Colonic mucosa (tissue), 4 donors: ENCODE data around the gene SUGCT. TPM values are rescaled to one million over a fixed set of nuclear protein-coding genes. Genes with fewer than 3 reads are reported as not detected.

Experiments
- DNase-seq: peaks from one replicate; pipeline ENCODE4 v3.0.0-alpha.2; 2020
- H3K27ac ChIP-seq: fragments of 200-600 bp; one replicate; pipeline ENCODE4 v1.8.0; 2021
- H3K27me3 ChIP-seq: fragments of 200-600 bp; one replicate; pipeline ENCODE4 v1.8.0; 2021
- H3K36me3 ChIP-seq: fragments of 200-600 bp; one replicate; pipeline ENCODE4 v1.8.0; 2021
- H3K4me1 ChIP-seq: fragments of 200-600 bp; one replicate; pipeline ENCODE4 v1.8.0; 2021; ENCODE audit warnings: mild to moderate bottlenecking
- H3K4me3 ChIP-seq: fragments of 200-600 bp; one replicate; pipeline ENCODE4 v1.8.0; 2021
- H3K9ac ChIP-seq, 2 donors: one replicate each; pipeline ENCODE4 v1.7.0; 2013; ENCODE audit warnings: control low read depth in 2 of 2, low read depth in 2 of 2, low read length in 2 of 2
- H3K9me3 ChIP-seq: fragments of 200-600 bp; one replicate; pipeline ENCODE4 v1.8.0; 2021
- CTCF ChIP-seq: fragments of 200-600 bp; IDR thresholded peaks from one replicate; pipeline ENCODE4 v1.8.0; 2022; ENCODE audit warnings: antibody characterized with exemption, mild to moderate bottlenecking
- intact Hi-C: fragments of 100-400 bp; cut with DNase I; formaldehyde crosslinking; loops from one replicate; pipeline ENCODE4 v1.14.1; 2022
- total RNA-seq, 2 donors: library from RNA; stranded (reverse); fragmentation: NEBNext Ultra II Directional in 1 of 2; extraction: Animal tissue kit (Norgen Biotek cat#: 25700) in 1 of 2; gene quantifications; one replicate each; pipeline ENCODE4 v1.2.1, GENCODE V29; 2021
- donor health status: healthy.
- donor health status: DM: no; HTN: no; CAD: no.
- donor health status: DM: no; HTN: no; CAD: no.

The SUGCT gene
- total RNA-seq, 2 donors from 2014 or later: 3.6 to 15.1 TPM

GRCh38 chr7:40455485-40455884 lies 320.7 kb downstream of the SUGCT start:
- no peaks in the 10 kb centered on the region for H3K27me3 ChIP-seq
- H3K27ac ChIP-seq: no peak overlapping the region
- no peaks in the 10 kb centered on the region for H3K9me3 ChIP-seq
- no peaks in the 10 kb centered on the region for H3K4me1 ChIP-seq
- H3K36me3 ChIP-seq: no peaks in the 10 kb centered on the region
- H3K9ac ChIP-seq: no peak overlapping the region
- intact Hi-C loops: no loop called here
- no peak overlapping the region for H3K4me3 ChIP-seq
- no peak for TF ChIP-seq CTCF
- DNase-seq: no peak

GRCh38 chr7:40457776-40458480 lies 323.1 kb downstream of the SUGCT start:
- Histone ChIP-seq H3K27ac (no peak overlapping the region), H3K4me1 (no peaks in the 10 kb centered on the region), H3K27me3 (no peaks in the 10 kb centered on the region), H3K4me3 (no peak overlapping the region), H3K9me3 (no peaks in the 10 kb centered on the region), H3K36me3 (no peaks in the 10 kb centered on the region), H3K9ac (no peak overlapping the region)
- intact Hi-C loops: no loop called here
- TF ChIP-seq CTCF: no peak
- no peak for DNase-seq

- intact Hi-C loops: no loop called here
- H3K9me3 ChIP-seq: no peaks in the 10 kb centered on the region
- no peak overlapping the region for H3K9ac ChIP-seq
- no peaks in the 10 kb centered on the region for H3K36me3 ChIP-seq
- H3K27ac ChIP-seq: no peak overlapping the region
- H3K4me1 ChIP-seq: no peaks in the 10 kb centered on the region
- no peak for DNase-seq
- no peaks in the 10 kb centered on the region for H3K27me3 ChIP-seq
- H3K4me3 ChIP-seq: no peak overlapping the region
- no peak for TF ChIP-seq CTCF
Measured at GRCh38 chr7:40463446-40463845, 328.6 kb downstream of the SUGCT start.

GRCh38 chr7:40468891-40469864 lies 334.4 kb downstream of the SUGCT start:
- Histone ChIP-seq H3K4me3 (no peak overlapping the region), H3K9ac (no peak overlapping the region), H3K27me3 (no peaks in the 10 kb centered on the region), H3K27ac (no peak overlapping the region), H3K36me3 (no peaks in the 10 kb centered on the region), H3K4me1 (no peaks in the 10 kb centered on the region), H3K9me3 (no peaks in the 10 kb centered on the region)
- intact Hi-C loops: no loop called here
- no peak for DNase-seq
- no peak for TF ChIP-seq CTCF

GRCh38 chr7:40470091-40470592 lies 335.3 kb downstream of the SUGCT start:
- no peaks in the 10 kb centered on the region for H3K4me1 ChIP-seq
- H3K9ac ChIP-seq: no peak overlapping the region
- H3K27me3 ChIP-seq: no peaks in the 10 kb centered on the region
- H3K36me3 ChIP-seq: no peaks in the 10 kb centered on the region
- no peak for DNase-seq
- intact Hi-C loops: no loop called here
- TF ChIP-seq CTCF: no peak
- no peak overlapping the region for H3K27ac ChIP-seq
- no peak overlapping the region for H3K4me3 ChIP-seq
- no peaks in the 10 kb centered on the region for H3K9me3 ChIP-seq
